Keratinocyte (primary cell): ENCODE results near the gene UCK2.

Source experiments
- EZH2 ChIP-seq: IDR thresholded peaks from one replicate; pipeline ENCODE4 v1.6.1; 2012; ENCODE audit warnings: inconsistent platforms, mild to moderate bottlenecking, low read length, moderate library complexity
- TF ChIP-seq, protein P1 (sequence below), 3 experiments: IDR thresholded peaks in 1 of 3; conservative IDR thresholded peaks in 1 of 3; optimal IDR thresholded peaks in 1 of 3; 2 replicates in 2 of 3; 3 replicates in 1 of 3; pipeline versions ENCODE3 to v1.5.1; 2011; ENCODE audit warnings: low read length in 3 of 3, mild to moderate bottlenecking in 3 of 3, moderate library complexity in 2 of 3, control low read depth in 1 of 3, inconsistent platforms in 1 of 3; ENCODE audit not compliant: insufficient read depth in 2 of 3; ENCODE audit errors: extremely low read depth in 1 of 3

DNA sequence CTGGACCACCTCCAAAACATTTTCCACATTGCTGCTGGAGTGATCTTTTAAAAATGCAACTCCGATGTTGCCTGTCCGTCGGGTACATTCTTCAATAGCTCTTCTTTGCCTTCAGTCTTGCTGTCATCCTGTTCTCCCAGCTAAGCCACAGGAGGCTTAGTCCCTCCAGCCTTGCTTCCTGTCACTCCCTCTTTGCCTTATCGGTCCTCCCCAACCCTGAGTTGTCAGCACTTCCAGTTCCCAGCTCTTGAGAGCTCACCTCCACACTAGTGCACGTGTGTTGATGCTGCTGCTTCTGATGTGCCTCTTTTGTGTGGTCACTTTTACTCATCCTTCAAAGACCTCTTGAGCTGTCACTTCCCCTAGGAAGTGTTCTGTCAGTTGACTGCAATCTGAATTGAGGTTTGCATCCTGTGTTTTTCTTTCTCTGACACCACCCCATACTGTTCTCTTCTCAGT, 15.3 kb downstream of the UCK2 start:
- TF ChIP-seq, protein P1, sequence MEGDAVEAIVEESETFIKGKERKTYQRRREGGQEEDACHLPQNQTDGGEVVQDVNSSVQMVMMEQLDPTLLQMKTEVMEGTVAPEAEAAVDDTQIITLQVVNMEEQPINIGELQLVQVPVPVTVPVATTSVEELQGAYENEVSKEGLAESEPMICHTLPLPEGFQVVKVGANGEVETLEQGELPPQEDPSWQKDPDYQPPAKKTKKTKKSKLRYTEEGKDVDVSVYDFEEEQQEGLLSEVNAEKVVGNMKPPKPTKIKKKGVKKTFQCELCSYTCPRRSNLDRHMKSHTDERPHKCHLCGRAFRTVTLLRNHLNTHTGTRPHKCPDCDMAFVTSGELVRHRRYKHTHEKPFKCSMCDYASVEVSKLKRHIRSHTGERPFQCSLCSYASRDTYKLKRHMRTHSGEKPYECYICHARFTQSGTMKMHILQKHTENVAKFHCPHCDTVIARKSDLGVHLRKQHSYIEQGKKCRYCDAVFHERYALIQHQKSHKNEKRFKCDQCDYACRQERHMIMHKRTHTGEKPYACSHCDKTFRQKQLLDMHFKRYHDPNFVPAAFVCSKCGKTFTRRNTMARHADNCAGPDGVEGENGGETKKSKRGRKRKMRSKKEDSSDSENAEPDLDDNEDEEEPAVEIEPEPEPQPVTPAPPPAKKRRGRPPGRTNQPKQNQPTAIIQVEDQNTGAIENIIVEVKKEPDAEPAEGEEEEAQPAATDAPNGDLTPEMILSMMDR (optimal IDR thresholded peaks at IDR 0.05 in 1 of 3, IDR thresholded peaks at IDR 0.05 in 1 of 3, conservative IDR thresholded peaks at IDR 0.05 in 1 of 3; ENCODE audit: extremely low read depth in 1 of 3, insufficient read depth in 2 of 3, low read length in 3 of 3), result no peak
- no peak for TF ChIP-seq EZH2
